Mesenchymal stem cell (in vitro differentiated cells and primary cell): ENCODE data around the gene DDX25.

Experiments used
- DNase-seq: peaks from one replicate; pipeline ENCODE4 v3.0.0-alpha.2; 2013
- H2AFZ ChIP-seq: one replicate; pipeline ENCODE4 v1.6.1; 2013; ENCODE audit warnings: low read depth, mild to moderate bottlenecking, control low read depth, inconsistent platforms, low read length, moderate library complexity
- H2AK5ac ChIP-seq: 2 replicates; pipeline ENCODE4 v1.6.1; 2013; ENCODE audit warnings: low read length, moderate library complexity, mild to moderate bottlenecking, inconsistent platforms; ENCODE audit not compliant: severe bottlenecking
- H2BK120ac ChIP-seq: one replicate; pipeline ENCODE4 v1.6.1; 2013; ENCODE audit warnings: low read depth, mild to moderate bottlenecking, inconsistent platforms, low read length, moderate library complexity
- H2BK12ac ChIP-seq, 2 experiments: one replicate each; pipeline ENCODE4 v1.6.1; 2013; ENCODE audit warnings: inconsistent platforms in 2 of 2, low read length in 2 of 2, mild to moderate bottlenecking in 2 of 2, moderate library complexity in 2 of 2, control low read depth in 1 of 2
- H2BK15ac ChIP-seq: one replicate; pipeline ENCODE4 v1.6.1; 2013; ENCODE audit warnings: mild to moderate bottlenecking, low read depth, inconsistent platforms; ENCODE audit not compliant: poor library complexity, severe bottlenecking
- H2BK5ac ChIP-seq: 2 replicates; pipeline ENCODE4 v1.6.1; 2013; ENCODE audit warnings: low read depth, mild to moderate bottlenecking, low read length, control low read depth, inconsistent platforms; ENCODE audit not compliant: poor library complexity, severe bottlenecking
- H3K14ac ChIP-seq, 2 experiments: one replicate each; pipeline ENCODE4 v1.6.1; 2013; ENCODE audit warnings: inconsistent platforms in 2 of 2, low read length in 2 of 2, control low read depth in 1 of 2, mild to moderate bottlenecking in 1 of 2, moderate library complexity in 1 of 2
- H3K18ac ChIP-seq, 2 experiments: one replicate each; pipeline ENCODE4 v1.6.1; 2013; ENCODE audit warnings: inconsistent platforms in 2 of 2, low read length in 2 of 2, control low read depth in 1 of 2, low read depth in 1 of 2, mild to moderate bottlenecking in 1 of 2
- H3K23ac ChIP-seq, 2 experiments: one replicate each; pipeline ENCODE4 v1.6.1; 2013; ENCODE audit warnings: inconsistent platforms in 2 of 2, low read length in 2 of 2, mild to moderate bottlenecking in 2 of 2, moderate library complexity in 2 of 2, control low read depth in 1 of 2
- H3K27ac ChIP-seq: 2 replicates; pipeline ENCODE4 v1.5.1; 2013; ENCODE audit warnings: mild to moderate bottlenecking, moderate library complexity, low read length, control low read depth, inconsistent platforms; ENCODE audit not compliant: poor library complexity, severe bottlenecking
- H3K27me3 ChIP-seq, 2 experiments: 2 replicates each; pipeline versions ENCODE4 v1.6.1 to v1.7.0; 2013; ENCODE audit warnings: low read length in 2 of 2, mild to moderate bottlenecking in 2 of 2, moderate library complexity in 2 of 2, control low read depth in 1 of 2, inconsistent platforms in 1 of 2; ENCODE audit not compliant: control insufficient read depth in 1 of 2, insufficient read depth in 1 of 2
- H3K36me3 ChIP-seq, 2 experiments: 2 replicates each; pipeline versions ENCODE4 v1.6.1 to v1.7.0; 2013; ENCODE audit warnings: low read length in 2 of 2, control low read depth in 1 of 2, inconsistent platforms in 1 of 2, low read depth in 1 of 2, mild to moderate bottlenecking in 1 of 2; ENCODE audit not compliant: insufficient read depth in 2 of 2, control insufficient read depth in 1 of 2
- H3K4ac ChIP-seq, 2 experiments: one replicate each; pipeline ENCODE4 v1.6.1; 2013; ENCODE audit warnings: inconsistent platforms in 2 of 2, low read length in 2 of 2, mild to moderate bottlenecking in 2 of 2, moderate library complexity in 2 of 2, control low read depth in 1 of 2, low read depth in 1 of 2
- H3K4me1 ChIP-seq: 2 replicates; pipeline ENCODE4 v1.6.1; 2013; ENCODE audit warnings: low read depth, low read length, control low read depth; ENCODE audit not compliant: control insufficient read depth, insufficient read depth
- H3K4me2 ChIP-seq: 2 replicates; pipeline ENCODE4 v1.6.1; 2013; ENCODE audit warnings: low read length, mild to moderate bottlenecking, inconsistent platforms; ENCODE audit not compliant: poor library complexity, severe bottlenecking
- H3K4me3 ChIP-seq, 2 experiments: 2 replicates each; pipeline versions ENCODE4 v1.5.1 to v1.7.0; 2013; ENCODE audit warnings: low read length in 2 of 2, mild to moderate bottlenecking in 2 of 2, control low read depth in 1 of 2, low read depth in 1 of 2; ENCODE audit not compliant: insufficient read depth in 1 of 2
- H3K79me1 ChIP-seq: replicated peaks from 2 replicates; pipeline ENCODE4 v1.6.1; 2013; ENCODE audit warnings: mild to moderate bottlenecking, control low read depth, low read length, inconsistent platforms; ENCODE audit not compliant: poor library complexity, severe bottlenecking
- H3K9ac ChIP-seq: 2 replicates; pipeline ENCODE4 v1.7.0; 2013; ENCODE audit warnings: mild to moderate bottlenecking, low read length, moderate library complexity
- H3K9me3 ChIP-seq: 2 replicates; pipeline ENCODE4 v1.7.0; 2013; ENCODE audit warnings: mild to moderate bottlenecking, low read length; ENCODE audit not compliant: control insufficient read depth
- H4K8ac ChIP-seq: one replicate; pipeline ENCODE4 v1.6.1; 2013; ENCODE audit warnings: inconsistent platforms, mild to moderate bottlenecking, low read length, moderate library complexity
- H4K91ac ChIP-seq: one replicate; pipeline ENCODE4 v1.6.1; 2013; ENCODE audit warnings: mild to moderate bottlenecking, low read length, inconsistent platforms
- WGBS: methylation state at CpG from one replicate; pipeline ENCODE4 v1.1.7; 2013; ENCODE audit warnings: mixed read lengths; 5-methylcytosine and 5-hydroxymethylcytosine counted together

DDX25 gene

GRCh38 chr11:125941267-125941618 lies 36.9 kb downstream of the DDX25 start:
- no peaks in the 10 kb centered on the region for H3K9me3 ChIP-seq
- H2BK5ac ChIP-seq = no peak overlapping the region
- no peak overlapping the region for H2BK120ac ChIP-seq
- no peak overlapping the region for H2AK5ac ChIP-seq
- H3K27me3 ChIP-seq = peaks cover 0 to 21% of the 10 kb centered on the region in 2 experiments
- H3K4me1 ChIP-seq = peaks cover 9% of the 10 kb centered on the region
- H3K79me1 ChIP-seq = no peaks in the 10 kb centered on the region
- WGBS = 66% methylated on average over 4 of the region's 4 CpGs
- no peak overlapping the region for H2AFZ ChIP-seq
- H3K4me2 ChIP-seq = no peak overlapping the region
- H2BK12ac ChIP-seq = no peak overlapping the region
- H3K23ac ChIP-seq = no peak overlapping the region
- no peak overlapping the region for H3K4ac ChIP-seq
- no peak overlapping the region for H4K8ac ChIP-seq
- no peak overlapping the region for H3K9ac ChIP-seq
- no peak overlapping the region for H3K4me3 ChIP-seq
- no peaks in the 10 kb centered on the region for H3K36me3 ChIP-seq
- DNase-seq = no peak
- H3K18ac ChIP-seq = no peak overlapping the region
- no peak overlapping the region for H3K14ac ChIP-seq
- H3K27ac ChIP-seq = no peak overlapping the region
- no peak overlapping the region for H2BK15ac ChIP-seq
- no peak overlapping the region for H4K91ac ChIP-seq

- Histone ChIP-seq H3K4me1 (peaks cover 9% of the 10 kb centered on the region), H4K8ac (no peak overlapping the region), H3K9ac (peak overlapping the region; percentile 26), H2BK5ac (no peak overlapping the region), H3K4me3 (no peak overlapping the region), H2BK120ac (no peak overlapping the region), H2AK5ac (no peak overlapping the region), H3K4ac (no peak overlapping the region), H2BK15ac (no peak overlapping the region), H3K27ac (no peak overlapping the region), H3K79me1 (no peaks in the 10 kb centered on the region), H3K18ac (no peak overlapping the region), H3K4me2 (peak overlapping the region; percentile 25), H3K23ac (no peak overlapping the region), H3K14ac (no peak overlapping the region), H3K36me3 (no peaks in the 10 kb centered on the region), H2AFZ (no peak overlapping the region), H3K9me3 (no peaks in the 10 kb centered on the region), H2BK12ac (no peak overlapping the region), H4K91ac (no peak overlapping the region), H3K27me3 (peaks cover 0 to 21% of the 10 kb centered on the region in 2 experiments)
- peak; percentile 10 for DNase-seq
- WGBS = 31% methylated on average over 20 of the region's 20 CpGs
These were observed 37.6 kb downstream of the DDX25 start for GRCh38 chr11:125941619-125942611.

GRCh38 chr11:125942771-125943428 lies 38.6 kb downstream of the DDX25 start:
- no peak for DNase-seq
- H3K27me3 ChIP-seq = peaks cover 0 to 21% of the 10 kb centered on the region in 2 experiments
- H2BK5ac ChIP-seq = no peak overlapping the region
- no peak overlapping the region for H3K14ac ChIP-seq
- H3K18ac ChIP-seq = no peak overlapping the region
- WGBS = 86% methylated on average over 12 of the region's 12 CpGs
- no peak overlapping the region for H3K27ac ChIP-seq
- no peak overlapping the region for H2AFZ ChIP-seq
- no peak overlapping the region for H2BK12ac ChIP-seq
- no peak overlapping the region for H2AK5ac ChIP-seq
- no peak overlapping the region for H3K4me3 ChIP-seq
- peaks cover 11% of the 10 kb centered on the region for H3K4me1 ChIP-seq
- no peak overlapping the region for H4K91ac ChIP-seq
- H3K36me3 ChIP-seq = no peaks in the 10 kb centered on the region
- H2BK15ac ChIP-seq = no peak overlapping the region
- peak overlapping the region; percentile 26 for H3K9ac ChIP-seq
- no peak overlapping the region for H3K23ac ChIP-seq
- no peak overlapping the region for H3K4ac ChIP-seq
- no peaks in the 10 kb centered on the region for H3K79me1 ChIP-seq
- H3K9me3 ChIP-seq = no peaks in the 10 kb centered on the region
- H4K8ac ChIP-seq = no peak overlapping the region
- H3K4me2 ChIP-seq = no peak overlapping the region
- no peak overlapping the region for H2BK120ac ChIP-seq

- Histone ChIP-seq H2BK5ac (no peak overlapping the region), H4K8ac (no peak overlapping the region), H3K4me3 (no peak overlapping the region), H3K79me1 (no peaks in the 10 kb centered on the region), H3K27ac (no peak overlapping the region), H3K4me2 (no peak overlapping the region), H3K14ac (no peak overlapping the region), H3K18ac (no peak overlapping the region), H2AK5ac (no peak overlapping the region), H4K91ac (no peak overlapping the region), H3K23ac (no peak overlapping the region), H3K27me3 (peaks cover 0 to 21% of the 10 kb centered on the region in 2 experiments), H2BK120ac (no peak overlapping the region), H3K4me1 (peaks cover 11% of the 10 kb centered on the region), H3K9me3 (no peaks in the 10 kb centered on the region), H3K9ac (no peak overlapping the region), H3K36me3 (no peaks in the 10 kb centered on the region), H2BK12ac (no peak overlapping the region), H2BK15ac (no peak overlapping the region), H2AFZ (no peak overlapping the region), H3K4ac (no peak overlapping the region)
- DNase-seq = no peak
- WGBS = 83% methylated on average over 9 of the region's 9 CpGs
These were observed 39.5 kb downstream of the DDX25 start for GRCh38 chr11:125943661-125944349.
